ENCODE data around the gene VAPB.

DNA sequence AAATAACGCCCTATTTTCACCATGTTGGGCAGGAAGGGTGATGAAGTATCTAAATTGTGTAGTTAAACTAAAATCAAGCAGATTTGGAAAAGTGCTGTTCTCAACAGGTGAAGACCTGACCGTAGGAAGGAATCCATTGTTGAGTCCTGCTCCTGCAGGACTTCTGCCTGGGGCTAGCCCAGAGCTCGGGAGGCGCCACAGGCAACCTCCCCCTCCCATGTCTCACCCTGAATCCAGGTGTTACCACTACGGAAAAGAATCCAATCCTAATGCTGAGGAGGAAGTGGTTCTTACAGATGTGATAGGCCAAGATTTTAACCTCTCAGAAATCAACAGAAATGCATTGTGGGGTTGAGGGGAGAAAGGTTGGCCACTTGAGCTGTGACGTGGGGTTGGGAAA is 49.3 kb upstream of the VAPB start:
- no peak for TF ChIP-seq ZC3H10 (CRISPR knock-in tag; IDR thresholded peaks at IDR 0.05)
- no peak for TF ChIP-seq ISL1 (CRISPR knock-in tag; IDR thresholded peaks at IDR 0.05)
- TF ChIP-seq, protein P1, sequence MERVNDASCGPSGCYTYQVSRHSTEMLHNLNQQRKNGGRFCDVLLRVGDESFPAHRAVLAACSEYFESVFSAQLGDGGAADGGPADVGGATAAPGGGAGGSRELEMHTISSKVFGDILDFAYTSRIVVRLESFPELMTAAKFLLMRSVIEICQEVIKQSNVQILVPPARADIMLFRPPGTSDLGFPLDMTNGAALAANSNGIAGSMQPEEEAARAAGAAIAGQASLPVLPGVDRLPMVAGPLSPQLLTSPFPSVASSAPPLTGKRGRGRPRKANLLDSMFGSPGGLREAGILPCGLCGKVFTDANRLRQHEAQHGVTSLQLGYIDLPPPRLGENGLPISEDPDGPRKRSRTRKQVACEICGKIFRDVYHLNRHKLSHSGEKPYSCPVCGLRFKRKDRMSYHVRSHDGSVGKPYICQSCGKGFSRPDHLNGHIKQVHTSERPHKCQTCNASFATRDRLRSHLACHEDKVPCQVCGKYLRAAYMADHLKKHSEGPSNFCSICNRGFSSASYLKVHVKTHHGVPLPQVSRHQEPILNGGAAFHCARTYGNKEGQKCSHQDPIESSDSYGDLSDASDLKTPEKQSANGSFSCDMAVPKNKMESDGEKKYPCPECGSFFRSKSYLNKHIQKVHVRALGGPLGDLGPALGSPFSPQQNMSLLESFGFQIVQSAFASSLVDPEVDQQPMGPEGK (CRISPR knock-in tag; IDR thresholded peaks at IDR 0.05; ENCODE audit: borderline replicate concordance), result no peak
- TF ChIP-seq, protein P2, sequence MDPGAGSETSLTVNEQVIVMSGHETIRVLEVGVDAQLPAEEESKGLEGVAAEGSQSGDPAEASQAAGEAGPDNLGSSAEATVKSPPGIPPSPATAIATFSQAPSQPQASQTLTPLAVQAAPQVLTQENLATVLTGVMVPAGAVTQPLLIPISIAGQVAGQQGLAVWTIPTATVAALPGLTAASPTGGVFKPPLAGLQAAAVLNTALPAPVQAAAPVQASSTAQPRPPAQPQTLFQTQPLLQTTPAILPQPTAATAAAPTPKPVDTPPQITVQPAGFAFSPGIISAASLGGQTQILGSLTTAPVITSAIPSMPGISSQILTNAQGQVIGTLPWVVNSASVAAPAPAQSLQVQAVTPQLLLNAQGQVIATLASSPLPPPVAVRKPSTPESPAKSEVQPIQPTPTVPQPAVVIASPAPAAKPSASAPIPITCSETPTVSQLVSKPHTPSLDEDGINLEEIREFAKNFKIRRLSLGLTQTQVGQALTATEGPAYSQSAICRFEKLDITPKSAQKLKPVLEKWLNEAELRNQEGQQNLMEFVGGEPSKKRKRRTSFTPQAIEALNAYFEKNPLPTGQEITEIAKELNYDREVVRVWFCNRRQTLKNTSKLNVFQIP (CRISPR knock-in tag; IDR thresholded peaks at IDR 0.05; ENCODE audit: borderline replicate concordance, low read depth), result no peak
